ENCODE results near the gene LRRC27.

The LRRC27 gene

DNA sequence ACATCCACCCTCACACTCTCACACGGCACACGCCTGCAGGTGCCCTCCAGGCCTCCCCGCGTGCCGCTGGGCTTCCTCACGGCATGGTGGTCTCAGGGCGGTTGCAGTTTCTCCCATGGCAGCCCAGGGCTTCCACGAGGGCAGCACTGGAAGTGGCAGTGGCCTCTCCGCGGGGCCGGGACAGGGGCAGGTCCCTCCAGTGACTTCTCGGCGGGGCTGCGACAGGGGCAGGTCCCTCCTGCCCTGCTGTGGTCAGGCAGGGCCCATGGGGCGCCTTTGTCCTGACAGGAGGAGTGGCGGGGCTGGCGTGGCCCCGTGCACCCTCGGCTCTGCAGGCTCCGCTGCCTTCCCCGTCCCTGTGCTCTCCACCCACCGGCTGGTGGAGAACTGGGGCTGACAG is 84.0 kb downstream of the LRRC27 start:
- intact Hi-C loops (cut with DNase I), result no loop called here

DNA sequence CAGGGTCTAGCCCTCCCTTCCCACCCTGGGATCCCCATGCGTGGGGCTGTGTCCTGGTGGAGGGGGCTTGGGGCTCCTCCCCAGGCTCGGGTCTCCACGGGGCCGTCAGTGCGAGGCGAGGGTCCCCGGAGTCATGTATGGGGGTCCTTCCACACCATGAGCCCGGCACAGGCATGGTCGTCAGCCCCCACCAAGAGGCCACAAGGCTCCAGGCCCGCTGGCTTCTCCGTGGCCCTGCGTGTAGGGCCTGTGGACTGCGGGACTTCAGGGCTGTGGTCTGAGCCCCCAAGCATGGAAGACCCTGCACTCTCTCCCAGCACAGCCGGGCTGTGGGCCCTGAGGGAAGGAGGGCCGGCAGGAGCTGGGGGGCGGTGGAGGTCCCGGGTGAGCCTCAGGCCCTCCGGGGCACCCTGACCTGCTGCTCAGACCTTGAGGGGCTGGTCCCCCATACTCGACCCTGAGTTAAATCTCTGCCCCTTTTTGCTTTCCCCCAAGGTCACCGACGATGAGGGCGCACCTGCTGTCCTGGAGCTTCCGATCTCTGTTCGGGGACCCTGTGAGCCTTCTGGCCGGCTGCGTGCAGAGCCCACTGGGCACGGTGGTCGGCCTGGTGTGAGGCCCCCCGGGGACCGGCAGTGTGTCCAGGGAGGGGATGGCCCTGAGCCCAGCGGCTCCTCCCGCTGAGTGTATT is 84.7 kb downstream of the LRRC27 start:
- intact Hi-C loops (cut with DNase I), result no loop called here
- DNase-seq, result no peak

More for the DNA sequence above, 84.0 kb downstream of the LRRC27 start:
- no peak for DNase-seq

DNA sequence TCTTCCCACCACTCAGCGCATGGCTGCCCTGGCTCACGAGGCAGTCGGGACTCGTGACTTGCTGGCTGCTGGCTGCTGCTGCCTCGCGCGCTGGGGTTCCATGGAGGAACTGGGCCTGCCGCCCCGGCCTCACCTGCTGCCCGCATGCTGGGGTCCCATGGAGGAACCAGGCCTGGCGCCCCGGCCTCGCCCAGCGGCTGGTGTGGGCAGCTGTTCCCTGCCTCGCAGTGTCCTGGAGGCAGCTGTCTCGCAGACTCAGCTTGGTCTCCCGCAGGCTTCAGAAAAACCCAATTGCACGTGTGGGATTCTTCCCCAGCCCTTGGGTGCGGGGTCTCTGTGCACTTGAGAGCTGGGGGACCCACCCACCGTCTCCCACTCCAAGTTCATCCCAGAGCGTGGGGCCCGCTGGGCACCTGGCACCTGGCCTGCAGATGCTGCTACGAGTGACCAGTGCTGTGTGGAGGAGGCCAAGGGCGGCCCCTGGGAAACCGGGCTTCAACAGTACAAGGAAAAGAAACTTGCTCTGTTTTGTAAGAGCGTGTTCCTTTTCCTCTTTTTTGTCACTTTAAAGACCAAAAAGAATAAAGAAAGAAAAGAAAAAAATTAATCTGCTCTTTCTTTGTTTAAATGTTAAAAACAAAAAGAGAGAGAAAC is 85.4 kb downstream of the LRRC27 start:
- intact Hi-C loops (cut with DNase I), result no loop called here
- DNase-seq, result peak in 1 of 10 donors; percentile 88

DNA sequence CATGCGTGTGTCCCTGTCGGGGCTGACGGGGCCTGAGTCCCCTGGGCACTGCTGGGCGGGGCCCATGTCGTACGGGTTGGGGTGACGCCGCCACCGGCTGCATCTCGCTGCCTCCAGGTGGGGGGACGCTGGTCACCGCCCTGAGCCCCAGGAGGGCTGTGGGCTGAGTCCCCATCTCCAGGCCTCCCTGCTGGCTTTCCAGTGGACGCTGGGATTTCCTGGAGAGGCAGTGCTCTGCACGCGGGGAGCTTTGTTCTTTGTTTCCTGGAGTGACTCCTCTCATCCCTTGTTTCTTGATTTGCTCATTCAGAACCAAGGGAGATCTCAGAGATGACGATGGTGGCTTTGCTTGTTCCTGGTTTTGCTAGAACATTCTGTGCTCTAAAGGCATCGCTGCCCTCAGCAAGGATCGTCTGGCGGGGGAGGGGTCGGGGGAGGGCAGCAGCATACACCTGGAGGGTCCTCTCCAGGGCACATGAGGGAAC is 86.0 kb downstream of the LRRC27 start:
- intact Hi-C loops (cut with DNase I), result no loop called here
- DNase-seq, result no peak

DNA sequence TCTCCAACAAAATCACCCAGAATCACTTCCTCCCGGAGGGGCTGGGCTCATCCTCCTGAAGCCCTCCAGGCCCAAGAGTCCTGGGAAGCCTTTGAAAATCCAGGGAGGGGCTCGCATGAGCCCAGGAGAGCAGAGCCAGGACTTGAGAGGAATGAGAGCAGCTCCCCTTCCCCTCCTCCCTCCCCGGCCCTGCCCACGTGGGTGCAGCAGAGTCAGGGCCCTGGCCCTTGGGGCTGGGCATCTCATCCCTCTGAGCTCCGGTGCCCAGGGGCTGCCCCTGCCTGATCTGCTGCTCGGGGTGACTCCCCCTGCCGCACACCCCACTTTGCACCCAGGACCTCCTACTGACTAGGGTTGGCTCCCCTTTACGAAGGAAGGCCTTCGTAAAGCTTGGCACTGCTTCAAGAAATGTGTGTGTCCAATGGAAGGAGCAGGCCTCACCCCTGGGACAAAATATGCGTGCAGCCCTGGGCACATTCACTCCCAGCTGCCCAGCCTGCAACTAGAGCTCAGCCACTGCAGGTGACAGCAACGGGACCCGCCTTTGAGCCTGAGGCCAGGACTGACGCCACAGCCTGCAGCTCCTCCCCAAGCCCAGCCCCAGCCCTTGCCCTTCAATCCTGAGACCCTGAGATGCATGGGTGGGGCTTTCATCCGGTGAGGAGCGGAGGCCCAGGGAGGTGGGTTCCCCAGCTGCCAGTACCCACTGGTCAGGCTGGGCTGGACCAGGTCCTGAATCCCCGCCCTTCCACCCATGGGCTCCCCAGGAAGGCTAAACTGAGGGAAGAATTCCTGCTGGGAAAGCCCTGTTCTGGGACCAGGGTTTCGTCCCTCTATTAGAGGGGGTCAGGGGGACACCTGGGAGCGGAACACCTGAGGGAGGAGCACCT is 86.8 kb downstream of the LRRC27 start:
- intact Hi-C loops (cut with DNase I), result no loop called here
- no peak for DNase-seq

DNA sequence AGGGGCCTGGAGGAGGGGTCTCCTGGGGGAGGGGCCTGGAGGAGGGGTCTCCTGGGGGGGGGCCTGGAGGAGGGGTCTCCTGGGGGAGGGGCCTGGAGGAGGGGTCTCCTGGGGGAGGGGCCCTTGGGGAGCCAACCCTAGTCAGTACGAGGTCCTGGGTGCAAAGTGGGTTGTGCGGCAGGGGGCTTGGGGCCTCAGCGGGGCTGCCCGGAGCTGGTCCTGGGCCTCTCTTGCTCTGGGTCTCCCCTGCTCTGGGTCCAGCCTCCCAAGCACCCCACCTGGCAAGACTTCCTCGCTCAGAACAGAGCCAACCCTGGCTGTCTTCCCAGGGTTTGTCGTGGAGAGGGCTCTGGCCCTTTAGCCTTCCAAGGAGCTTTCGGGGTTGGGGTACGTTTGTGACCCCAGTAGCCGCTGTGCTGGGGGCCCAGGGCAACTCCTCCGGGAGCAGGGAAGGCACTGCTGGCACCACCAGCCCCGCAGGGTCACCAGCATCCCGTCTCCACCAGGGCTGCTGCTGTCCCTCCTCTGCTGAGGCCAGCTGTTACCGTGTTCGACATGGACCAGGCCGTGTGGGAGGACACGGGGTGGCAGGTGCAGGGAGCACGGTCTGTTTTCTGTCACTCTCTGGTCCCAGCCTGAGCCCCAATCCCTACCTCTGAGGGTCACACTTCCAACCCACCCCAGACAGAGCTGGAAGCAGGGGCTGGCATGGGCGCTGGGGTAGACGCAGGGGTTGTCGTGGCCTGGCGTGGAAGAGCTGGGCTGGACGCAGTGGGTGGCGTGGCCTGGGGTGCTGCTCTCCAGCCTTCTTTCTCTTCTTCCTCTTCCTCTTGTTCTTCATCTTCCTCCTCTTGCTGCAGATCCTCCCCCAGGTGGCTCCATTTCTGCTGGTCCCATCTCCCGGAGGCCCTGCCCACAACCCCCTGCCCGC is 87.8 kb downstream of the LRRC27 start:
- DNase-seq, result no peak
- intact Hi-C loops (cut with DNase I), result no loop called here

DNA sequence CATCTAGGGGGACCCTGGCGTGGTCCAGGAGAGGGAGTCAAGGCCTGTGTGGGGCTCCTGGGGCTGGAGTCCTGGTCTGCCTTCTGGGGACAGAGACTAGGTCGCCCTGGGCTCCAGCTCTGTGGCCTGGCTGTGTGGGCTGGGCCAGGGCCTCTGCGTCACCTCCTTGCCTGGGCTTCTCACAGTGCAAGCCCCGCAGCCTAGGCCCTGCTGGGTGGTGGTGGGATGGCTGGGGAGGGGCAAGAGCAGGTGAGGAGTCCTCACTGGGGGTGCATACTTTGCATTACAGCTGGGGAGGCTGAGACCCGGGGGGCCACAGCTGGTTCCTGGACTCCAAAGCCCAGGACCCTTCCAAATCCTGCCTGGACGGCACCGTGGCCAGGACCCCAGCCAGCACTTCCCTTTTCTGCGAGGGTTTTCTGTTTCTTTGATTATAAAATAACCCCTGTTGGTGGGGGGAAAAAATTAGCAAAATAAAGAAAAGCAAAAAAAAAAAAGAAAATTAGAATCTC is 88.5 kb downstream of the LRRC27 start:
- DNase-seq, result no peak
- intact Hi-C loops (cut with DNase I), result no loop called here

DNA sequence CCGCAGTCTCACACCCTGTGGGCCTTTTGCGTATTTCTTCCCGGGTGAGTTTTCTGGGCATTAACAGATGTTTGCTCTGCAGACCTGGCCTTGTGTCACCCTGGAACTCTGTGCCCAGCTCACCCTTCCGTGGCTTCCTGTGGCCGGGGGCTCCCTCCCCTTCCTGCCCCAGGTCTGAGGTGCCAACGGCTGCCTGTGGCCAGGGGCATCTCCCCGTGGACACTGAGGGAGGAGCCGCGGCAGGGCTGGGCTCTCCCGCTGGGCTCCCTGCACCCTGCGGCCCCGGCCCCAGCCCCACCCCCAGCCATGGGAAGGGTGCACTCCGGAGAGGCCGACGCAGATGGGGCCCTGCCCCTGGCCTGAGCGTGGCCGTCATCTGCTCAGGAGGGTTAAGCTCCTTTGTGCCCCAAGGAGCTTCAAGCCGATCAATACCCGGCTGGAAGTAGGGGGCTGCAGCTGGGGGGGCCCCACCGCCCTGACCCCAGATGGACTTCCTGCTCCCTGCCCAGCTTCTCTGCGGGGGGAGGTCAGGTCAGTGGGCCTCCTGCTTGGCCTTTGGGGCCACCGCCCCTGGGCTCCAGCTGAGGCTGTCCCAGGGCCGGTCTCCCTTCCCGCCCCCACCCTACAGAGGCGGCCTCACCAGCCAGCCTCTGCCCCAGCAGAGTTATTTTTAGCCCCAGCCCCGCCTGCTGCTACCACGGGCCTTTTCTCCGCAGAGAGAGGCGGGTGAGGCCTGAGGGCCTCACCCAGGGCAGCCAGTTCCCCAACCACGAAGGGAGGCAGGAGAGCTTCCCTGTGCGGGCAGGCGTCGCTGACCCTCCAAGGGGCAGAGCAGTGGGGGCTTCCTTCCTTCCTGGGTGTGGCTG is 89.2 kb downstream of the LRRC27 start:
- intact Hi-C loops (cut with DNase I), result no loop called here
- peak in 2 of 10 donors; percentile 44 to 89 for DNase-seq

DNA sequence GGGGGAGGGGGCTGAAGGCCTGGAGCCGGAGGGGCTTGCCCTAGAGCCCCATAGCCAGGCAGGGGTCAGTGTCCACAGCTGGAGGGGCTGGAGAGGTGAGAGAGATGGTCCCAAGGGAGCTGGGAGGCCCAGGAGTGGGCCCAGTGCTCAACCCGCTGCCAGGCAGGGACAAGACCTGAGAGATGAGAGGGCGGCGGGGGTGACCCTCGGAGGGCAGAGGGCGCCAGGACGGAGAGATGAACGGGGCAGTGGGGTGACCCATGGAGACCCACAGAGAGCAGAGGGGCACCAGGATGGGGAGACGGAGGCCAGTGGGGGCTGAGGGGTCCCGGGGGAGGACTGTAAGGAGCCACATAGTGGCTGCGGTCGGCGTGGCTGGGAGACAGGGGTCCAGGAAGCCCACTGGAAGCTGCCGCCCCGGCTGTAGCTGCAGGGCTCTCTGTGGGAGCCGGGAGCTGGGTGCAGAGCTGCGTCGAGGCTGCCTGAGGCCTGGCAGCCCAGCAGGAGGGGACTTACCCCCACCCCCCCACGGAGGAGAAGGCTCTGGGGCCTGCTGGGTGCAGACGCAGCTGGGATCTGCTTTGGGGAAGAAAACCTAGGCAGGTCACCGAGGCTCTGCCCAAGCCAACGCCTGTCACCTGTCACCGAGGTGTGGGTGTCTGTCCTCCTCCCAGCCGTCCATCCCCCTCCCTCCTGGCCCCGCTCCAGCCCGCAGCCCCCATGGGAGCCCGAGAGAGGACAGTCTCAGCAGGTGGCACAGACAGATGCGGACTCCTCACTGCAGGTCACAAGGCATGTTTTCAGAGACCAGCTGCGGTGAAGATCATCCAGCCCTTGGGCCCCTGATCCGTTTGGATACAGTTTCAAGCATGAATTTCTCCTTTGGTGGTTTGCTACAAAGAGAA is 90.1 kb downstream of the LRRC27 start:
- intact Hi-C loops (cut with DNase I), result no loop called here
- no peak for DNase-seq

DNA sequence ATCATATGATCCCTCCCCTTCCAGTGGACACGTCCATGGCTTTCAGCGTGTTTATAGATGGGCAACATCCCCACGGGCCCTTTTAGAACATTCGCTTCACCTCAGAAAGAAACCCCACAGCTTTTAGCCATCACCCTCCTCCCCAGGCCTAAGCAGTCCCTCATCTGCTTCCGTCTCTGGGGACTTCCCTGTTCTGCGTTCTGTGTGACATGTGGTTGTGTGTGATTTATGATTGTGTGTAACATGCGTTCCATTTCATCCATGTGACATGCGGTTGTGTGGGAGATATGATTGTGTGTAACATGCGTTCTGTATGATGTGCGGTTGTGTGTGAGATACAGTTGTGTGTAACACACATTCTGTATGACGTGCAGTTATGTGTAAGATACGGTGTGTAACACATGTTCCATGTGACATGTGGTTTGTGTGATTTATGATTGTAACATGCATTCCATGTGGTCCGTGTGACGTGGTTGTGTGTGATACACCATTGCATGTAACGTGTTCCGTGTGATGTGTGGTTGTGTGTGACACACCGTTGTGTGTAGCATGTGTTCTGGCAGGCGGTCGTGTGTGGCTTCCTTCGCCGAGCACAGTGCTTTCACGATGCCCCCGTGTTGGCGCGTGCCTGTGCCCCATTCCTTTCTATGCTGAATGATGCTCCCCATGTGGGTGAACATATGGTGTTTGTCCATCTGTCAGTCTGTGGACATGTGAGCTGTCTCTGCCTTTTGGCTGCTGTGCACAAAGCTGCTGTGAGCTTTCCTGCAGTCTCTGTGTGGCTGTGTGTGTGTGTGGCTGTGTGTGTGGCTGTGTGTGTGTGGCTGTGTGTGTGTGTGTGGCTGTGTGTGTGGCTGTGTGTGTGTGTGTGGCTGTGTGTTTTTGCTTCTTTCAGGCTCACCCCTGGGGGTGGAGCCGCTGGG is 91.2 kb downstream of the LRRC27 start:
- intact Hi-C loops (cut with DNase I), result no loop called here
- peak in 3 of 10 donors; percentile 42 to 88 (median 49) for DNase-seq

DNA sequence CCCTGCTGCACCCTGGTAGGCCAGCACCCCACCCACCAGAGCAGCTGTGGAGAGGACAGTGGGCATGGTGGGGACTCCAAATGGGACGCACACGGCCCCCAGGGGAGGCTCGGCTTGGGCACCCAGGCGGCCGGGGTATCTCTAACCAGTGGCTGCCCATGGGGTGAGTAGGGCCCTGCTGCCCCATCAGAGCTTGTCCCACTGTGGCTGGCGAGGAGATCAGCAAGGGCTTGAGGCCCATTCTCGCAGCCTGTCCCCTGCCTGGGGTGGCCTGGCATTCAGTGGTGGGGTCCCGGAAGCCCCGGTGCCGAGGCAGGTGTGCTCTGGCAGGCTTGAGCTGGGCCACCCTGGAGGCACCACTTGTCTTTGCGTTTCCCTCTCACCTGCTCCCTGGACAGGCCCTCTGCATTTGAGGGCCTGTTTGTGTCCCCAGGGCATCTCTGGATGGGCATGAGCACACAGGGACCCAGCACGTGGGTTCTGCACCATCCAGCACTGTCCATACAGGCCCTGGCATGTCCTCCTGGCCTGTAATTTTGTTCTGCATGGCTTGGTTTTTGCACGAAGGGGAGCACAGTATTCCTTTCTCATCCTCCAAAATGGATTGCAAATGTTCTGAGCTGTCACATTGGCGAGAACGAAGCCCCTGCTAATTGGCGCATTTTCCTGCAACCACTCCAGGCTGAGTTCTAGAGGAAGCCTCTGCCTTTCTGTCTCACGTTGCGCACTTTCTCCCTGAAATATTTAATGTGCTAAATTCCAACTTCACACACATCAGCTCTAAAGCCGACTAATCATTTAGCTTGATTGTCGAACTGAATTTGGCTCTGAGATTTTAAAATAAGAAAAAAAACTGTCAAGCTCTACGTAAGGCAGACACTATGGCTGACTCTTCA is 92.2 kb downstream of the LRRC27 start:
- peak in 1 of 10 donors; percentile 73 for DNase-seq

DNA sequence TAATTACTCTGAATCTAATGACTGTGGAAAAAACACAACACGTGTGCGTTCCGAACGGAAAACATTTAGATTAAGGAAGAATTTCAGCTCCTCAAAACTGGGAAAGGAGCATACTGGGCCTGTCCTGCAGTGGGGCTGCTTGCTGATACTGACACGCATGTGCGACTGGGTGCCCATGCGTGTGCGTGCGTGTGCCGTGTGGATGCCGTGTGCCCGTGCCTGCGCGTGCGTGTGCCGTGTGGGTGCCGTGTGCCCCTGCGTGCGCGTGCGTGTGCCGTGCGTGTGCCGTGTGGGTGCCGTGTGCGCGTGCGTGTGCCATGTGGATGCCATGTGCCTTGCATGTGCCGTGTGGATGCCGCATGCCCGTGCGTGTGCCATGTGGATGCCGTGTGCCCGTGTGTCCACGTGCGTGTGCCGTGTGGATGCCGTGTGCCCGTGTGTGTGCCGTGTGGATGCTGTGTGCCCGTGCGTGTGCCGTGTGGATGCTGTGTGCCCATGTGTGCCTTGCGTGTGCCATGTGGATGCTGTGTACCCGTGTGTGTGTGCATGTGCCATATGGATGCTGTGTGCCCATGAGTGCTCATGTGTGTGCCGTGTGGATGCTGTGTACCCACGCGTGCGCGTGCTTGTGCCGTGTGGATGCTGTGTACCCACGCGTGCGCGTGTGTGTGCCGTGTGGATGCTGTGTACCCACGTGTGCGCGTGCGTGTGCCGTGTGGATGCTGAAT is 93.2 kb downstream of the LRRC27 start:
- intact Hi-C loops (cut with DNase I), result no loop called here
- DNase-seq, result peak in 2 of 10 donors; percentile 48 to 70

More for the DNA sequence above, 92.2 kb downstream of the LRRC27 start:
- intact Hi-C loops (cut with DNase I), result no loop called here

DNA sequence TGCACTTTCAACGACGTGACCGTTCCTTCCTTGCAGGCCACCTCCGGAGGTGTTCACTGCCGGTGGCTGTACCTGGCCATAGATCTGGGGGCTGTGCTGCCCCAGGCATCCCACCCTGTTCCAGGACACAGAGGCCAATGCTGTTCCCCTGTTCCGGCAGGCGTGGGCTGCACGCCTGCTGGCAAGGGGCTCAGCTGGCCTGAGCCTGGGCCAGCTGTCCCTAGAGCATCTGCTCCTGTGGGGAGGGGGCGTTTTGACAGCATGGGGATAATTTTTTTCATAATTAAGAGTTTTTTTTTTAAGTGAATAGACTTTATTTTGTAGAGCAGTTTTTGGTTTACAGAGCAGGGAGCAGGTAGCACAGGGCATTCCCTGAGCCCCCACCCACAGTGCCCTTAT is 93.8 kb downstream of the LRRC27 start:
- intact Hi-C loops (cut with DNase I), result no loop called here
- no peak for DNase-seq

DNA sequence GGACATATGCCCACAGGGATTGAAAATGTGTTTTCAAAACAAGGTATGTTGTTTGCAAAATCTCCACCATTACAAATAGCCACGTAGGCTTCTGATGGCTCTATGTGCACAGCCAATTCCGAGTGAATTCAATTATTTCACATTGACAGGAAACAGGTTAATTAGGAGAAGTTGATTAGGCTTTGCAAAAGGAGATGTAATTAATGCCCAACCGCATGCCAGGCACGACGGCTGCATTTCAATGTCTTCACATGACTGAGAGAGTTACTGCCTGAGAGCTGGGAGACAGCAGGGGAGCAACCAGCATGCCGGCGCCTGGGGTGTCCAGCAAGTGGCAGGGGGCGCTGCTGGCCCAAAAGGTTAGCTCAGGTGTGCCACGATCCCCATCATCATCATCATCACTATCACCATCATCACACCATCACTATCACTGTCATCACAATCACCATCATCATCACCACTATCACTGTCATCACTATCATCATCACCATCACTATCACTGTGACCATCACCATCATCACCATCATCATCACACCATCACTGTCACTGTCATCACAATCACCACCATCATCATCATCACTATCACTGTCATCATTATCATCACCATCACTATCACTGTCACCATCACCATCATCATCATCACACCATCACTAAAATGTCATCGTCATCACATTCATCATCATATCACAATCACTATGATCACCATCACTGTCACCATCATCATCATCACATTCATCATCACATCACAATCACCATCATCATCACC is 95.2 kb downstream of the LRRC27 start:
- DNase-seq, result peak in 2 of 10 donors; percentile 71 to 78
- intact Hi-C loops (cut with DNase I), result no loop called here
